NCI-H2196 (cell line): ENCODE results near the gene SPATA6.
A peak's percentile ranks its signal among the peaks of the same experiment; 100 is the strongest.
"Not testable (repeated sequence)": the region's sequence is repeated elsewhere in the genome, so short reads cannot be mapped to it uniquely, and the experiment has no call there.

Experiments
- DNase-seq: peaks from one replicate; lab custom pipeline; 2025; ENCODE audit not compliant: unreplicated experiment; lab: John Stamatoyannopoulos, UW

SPATA6 gene

GRCh38 chr1:48471691-48472576 lies at the start of gene SPATA6:
Gene SPATA6, minus strand, starts transcription at chr1:48472204. Its CDS starts 196 bp downstream, at chr1:48472008.
- DNase-seq: peak; percentile 97

DNA sequence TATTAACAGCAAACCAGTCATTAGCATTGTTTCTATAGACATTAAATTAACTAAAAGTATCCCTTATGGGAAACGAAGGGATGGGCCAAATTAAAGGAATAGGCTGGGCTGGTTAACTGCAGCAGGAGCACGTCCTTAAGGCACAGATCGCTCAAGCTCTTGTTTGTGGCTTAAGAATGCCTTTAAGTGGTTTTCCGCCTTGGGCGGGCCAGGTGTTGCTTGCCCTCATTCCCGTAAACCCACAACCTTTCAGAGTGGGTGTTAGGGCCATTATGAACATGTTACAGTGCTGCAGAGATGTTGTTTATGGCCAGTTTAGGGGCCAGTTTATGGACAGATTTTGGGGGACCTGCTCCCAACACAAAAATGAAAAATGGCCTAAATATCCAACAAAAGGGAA lies 47.9 kb upstream of the SPATA6 start:
- not testable (repeated sequence) for DNase-seq

DNA sequence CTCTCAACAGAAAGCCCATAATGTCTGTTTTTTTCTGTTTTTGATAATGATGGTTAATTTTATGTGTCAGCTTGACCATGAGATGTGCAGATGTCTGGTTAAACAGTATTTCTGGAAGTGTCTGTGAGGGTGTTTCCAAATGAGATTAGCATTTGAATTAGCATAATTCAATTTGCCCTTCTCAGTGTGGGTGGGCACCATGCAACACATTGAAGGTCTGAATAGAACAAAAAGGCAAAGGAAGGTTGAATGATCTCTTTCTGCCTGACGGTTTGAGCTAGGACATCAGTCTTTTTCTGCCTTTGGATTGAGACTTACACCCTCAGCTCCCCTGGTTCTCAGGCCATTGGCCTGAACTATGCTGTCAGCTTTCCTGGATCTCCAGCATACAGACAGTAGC lies 34.9 kb upstream of the SPATA6 start:
- no peak for DNase-seq

GRCh38 chr1:48500541-48501450 lies 28.8 kb upstream of the SPATA6 start:
- no peak for DNase-seq

- no peak for DNase-seq
These were observed 27.3 kb upstream of the SPATA6 start for GRCh38 chr1:48499211-48499735.

DNA sequence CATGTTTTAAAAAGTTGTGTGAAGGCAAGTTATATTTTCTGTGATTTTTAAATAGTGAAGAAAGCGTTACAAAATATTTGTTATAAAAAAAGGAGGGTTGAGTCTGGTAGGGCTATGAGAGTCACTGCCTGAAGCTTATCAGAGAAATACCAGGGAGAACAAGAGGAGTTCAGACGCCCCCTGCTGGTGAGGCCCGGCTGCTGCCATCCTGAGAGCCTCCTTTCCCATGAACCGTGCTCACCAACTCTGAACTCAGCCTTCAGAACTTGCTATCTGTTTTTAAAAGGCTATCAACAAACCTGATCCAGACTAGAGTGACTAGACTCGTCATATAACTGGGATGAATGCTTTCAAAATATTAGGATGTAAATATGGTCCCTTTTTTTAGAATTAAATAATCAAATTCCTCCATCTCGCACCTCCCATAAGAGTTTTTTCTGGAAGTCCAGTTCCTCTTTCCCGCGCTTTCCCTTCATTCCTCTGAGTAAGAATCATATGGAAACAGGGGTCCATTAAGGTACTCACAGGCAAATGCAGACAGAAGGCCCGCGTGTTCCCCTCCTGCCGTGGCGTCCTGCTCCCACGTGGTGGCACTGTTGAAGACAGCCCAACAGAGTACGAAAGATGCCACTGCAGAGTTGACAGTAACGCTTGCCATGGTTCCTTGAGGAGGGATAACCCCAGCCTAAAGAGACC lies 26.2 kb upstream of the SPATA6 start:
- peak; percentile 69 for DNase-seq

DNA sequence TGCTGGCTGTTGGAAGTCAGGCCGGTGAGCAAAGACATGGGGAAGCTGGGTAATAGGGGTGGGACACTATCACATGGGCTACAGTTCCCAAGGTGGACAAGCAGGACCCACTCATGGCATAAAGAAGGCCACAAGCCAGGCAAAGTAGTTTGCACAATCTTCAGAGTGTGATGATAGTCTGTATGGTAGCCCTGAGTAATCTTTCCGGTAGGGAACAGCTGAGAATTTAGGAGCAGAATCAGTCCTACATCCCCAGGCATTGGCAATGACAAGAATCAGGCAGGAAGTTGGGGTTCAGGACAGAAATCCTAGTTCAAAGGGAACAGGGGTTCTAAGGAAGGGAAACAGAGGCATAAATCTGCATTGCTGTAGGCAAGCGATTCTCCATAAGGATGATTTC lies 23.9 kb upstream of the SPATA6 start:
- DNase-seq: no peak

- DNase-seq: no peak
These were observed 23.2 kb upstream of the SPATA6 start for GRCh38 chr1:48495166-48495565.

DNA sequence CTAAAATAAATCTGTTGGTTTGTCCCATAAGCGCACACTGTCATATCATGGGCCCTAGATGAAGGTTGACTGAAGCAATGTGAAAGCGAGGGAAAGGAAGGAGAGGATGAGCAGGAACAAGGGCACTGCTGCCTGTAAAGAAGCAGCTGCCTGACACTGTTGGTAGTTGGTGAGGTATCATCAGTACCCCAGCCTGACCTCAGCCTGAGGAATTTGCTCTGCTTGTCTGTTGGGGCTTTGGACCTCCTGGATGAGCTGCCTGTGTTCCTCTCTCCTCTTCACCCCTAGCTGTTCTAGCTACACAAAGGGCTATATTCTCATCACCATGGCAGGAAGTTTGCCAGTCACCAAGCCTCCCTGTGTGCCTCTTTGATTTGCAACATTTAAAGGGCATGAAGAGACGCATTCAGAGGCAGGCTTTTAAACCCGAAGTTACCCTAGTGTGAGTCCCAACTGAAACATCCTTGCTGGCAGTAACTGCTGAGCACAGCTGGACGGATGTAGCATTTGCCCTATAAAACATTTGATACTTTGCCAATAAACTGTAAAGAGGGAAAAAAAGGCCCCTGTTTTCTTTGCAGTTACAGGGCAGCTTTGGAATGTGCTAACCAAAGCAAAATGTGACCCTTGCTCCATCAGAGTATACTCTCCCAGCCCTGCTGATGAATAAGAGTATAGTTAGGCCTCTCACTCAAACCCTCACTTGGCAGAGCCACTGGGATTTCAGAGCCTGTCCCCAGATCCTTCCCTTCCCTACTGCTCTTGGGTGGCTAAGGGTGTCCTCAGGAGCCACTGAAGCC lies 22.2 kb upstream of the SPATA6 start:
- DNase-seq: peak; percentile 37

GRCh38 chr1:48493041-48493440 lies 21.0 kb upstream of the SPATA6 start:
- no peak for DNase-seq

- DNase-seq: peak; percentile 71
These were observed 20.4 kb upstream of the SPATA6 start for GRCh38 chr1:48492392-48492791.

DNA sequence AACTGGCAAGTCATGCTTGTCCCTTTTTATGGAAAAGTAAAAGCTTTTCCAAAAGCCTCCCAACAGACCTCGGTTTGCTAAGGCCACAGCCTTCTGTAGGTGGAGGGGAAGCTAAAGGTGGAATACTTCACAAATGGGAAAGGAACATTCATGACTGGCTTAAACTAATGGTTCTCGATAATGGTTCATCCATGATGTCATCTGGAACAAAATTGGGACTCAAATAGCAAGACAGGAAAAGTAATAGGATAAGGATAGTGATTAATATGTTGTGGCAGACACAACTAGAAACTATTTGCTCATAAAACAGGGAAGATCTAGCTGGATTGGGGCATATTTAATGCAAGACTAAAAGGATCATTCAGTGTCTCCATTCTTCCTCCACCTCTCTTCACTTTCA lies 16.7 kb upstream of the SPATA6 start:
- DNase-seq: no peak

GRCh38 chr1:48480504-48480903 lies 8.5 kb upstream of the SPATA6 start:
- no peak for DNase-seq

DNA sequence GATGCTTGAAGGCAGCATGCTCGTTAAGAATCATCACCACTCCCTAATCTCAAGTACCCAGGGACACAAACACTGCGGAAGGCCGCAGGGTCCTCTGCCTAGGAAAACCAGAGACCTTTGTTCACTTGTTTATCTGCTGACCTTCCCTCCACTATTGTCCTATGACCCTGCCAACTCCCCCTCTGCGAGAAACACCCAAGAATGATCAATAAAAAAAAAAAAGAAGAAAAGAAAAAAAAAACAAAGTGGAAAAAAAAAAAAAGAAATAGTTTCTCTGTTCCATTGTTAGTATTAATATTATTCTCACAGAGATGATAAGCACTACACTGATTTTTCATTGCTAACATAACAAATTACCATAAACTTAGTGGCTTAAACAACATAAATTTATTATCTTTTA lies 8.0 kb upstream of the SPATA6 start:
- not testable (repeated sequence) for DNase-seq

- no peak for DNase-seq
These were observed 634 bp upstream of the SPATA6 start for GRCh38 chr1:48472638-48473037.

DNA sequence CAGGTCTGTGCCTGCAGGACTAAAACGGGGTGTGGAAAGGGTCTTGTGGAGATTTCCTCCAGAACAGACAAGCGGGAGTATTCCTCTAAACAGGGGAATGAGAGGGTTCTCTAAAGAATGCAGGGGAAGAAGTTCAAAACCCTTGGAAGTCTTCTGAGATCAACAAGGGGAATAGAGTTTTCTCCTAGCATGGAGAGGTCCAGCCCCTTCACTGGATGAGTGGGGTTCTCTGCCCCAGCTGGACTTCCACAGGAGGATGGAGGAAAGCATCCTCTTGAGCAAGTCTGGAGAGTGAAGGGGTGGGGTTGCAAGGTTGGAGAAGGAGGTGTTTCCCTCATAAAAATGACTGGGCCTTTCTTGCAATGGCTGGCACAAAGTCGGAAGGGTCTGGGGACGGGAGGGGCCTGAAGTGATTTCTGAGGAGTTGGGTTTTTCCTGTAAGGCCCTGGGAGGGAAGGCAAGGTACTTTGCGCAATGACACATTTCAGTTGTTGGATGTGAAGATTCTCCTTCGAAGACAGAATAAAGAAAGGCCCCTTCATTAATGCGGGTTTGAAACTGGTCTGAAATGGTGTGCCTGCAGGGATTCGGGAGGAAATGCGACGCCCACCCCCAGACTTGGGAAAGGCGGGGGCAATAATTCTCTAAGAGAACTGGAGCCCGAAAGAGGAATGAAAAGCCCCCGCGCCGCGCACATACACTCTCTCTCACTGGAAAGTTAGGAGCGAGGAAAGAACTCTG lies 884 bp downstream of the SPATA6 start:
- no peak for DNase-seq

DNA sequence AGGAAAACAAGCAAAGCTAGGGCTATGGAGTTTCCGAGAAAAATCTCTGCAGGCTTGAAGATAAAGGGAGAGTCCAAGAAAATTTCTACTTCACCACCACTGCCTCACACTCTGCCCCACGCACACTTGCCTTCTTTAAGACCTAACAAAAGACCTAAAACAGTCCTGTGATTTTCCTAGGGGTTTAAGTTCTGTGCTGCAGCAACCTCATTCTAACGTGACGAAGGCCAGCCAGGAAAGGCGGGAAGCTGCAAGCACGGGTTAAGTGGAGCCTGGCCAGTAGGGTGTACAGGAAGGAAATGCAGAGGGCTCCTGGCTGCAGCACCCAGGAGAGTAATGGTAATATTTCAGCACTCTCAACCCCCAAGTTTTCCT lies 1.5 kb downstream of the SPATA6 start:
- no peak for DNase-seq

- DNase-seq: peak; percentile 53
These were observed 2.2 kb downstream of the SPATA6 start for GRCh38 chr1:48469616-48470480.

DNA sequence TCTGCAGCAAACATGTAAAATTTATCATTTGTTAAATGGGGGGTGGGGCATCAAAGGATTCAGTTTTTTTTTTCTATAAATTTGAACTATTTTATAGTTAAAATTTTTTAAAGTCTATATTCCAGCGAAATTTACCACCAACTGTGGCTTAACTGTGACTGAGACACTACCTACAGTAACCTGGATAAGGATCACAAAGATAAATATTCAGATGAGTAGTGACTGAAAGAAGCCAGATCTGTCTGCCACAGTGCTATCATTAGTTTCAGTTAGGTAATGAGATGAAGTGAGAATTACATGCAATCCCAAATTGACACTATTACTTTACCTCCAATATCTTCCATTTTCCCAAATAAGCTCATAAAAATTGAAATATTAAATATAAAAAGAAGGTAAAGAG lies 5.4 kb downstream of the SPATA6 start:
- no peak for DNase-seq
